Measurements from ENCODE around the gene FSIP2.

Gene FSIP2, protein sequence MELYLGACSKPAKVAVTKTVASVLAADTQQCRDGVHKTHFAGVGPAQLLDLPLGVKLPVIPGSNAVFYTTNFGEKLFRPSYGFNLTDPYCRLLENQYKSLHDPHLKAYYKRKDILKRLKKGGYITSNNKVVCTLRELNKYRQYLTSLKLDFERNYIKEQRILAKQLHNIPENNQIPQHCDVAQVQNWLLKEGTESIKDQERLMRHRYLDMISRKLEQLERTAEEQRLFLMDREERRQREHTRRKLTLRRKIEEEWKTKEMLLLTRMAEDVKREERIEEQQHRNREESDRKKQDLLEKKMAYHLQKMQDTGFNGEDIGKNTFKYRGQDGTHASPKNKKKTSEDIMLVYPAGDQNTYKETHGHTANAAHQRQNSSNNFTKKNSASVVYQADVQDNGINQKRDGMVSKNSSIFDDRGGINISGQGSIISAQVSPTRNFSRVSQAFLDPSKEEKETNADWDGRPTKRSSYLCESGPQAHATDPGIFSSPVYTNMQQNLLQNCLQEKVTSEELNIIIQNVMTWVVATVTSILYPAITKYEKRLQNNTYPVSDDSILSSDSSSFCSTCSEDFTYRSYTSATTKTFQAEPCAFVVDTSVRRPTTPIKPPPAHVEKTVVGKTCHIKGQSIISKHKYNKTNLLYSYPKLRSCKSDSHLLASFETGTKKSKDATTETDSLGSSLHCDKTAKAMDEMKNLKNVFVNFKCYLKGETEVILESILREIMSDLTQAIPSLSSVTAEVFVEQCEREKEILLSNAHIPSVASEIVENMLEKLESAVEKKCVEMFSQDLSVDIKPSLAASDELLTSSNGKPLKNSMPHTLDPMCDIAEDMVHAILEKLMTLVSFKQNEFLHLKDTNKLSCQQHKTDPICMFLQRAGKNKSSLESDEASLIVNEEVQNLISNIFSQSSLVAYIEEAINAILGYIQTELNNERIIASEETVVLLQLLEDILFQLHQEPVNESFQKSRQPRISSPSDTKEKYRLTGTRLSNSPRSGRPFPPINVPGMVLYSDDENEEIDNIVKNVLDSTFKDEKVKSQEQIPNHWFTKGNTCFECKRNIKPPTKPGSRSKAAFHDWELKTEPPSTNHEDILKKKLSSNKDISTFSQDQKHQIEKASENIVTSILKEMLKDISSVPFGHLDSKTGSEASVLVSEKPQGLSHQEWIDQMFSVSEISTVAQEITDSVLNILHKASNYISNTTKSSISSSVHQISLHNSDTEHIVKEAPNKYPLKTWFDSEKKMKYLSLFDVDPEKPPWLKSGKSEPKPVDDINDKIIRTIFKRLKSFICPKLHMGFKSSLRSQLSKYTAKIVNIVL (N-terminal part only)

DNA sequence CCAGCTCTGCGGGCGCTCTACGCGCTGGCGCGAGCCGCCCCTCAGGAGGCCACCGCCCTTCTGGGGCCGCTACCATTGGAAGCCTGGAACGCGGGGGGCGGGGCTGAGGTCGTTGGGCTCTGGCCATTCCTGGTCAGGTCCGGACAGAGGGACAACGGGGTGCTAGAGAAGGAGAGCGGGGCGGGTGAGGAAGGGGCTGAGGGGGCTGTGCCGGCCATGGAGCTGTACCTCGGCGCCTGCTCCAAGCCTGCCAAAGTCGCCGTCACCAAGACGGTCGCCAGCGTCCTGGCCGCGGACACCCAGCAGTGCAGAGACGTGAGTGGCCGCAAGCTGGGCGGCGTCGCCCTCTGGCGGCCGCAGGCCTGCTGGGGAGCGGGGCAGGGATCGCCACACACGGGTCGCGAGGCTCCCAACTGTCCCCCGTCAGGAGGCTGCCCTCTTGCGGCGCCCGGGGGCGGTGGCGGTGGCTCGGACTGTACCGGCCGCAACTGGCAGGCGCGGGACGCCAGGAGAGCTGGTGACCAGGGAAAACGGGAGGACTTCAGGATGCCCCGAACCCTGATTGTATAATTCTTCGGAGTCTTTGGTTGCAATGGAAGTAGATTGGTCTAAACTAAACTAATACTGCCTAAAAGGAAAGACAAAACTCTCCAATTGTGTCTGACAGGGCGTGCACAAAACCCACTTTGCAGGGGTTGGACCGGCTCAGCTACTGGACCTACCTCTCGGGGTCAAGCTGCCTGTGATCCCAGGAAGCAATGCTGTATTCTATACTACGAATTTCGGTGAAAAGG lies at the start of gene FSIP2:
Gene FSIP2 (plus strand): TSS at position 126 of the 794 bp plus-strand sequence. CDS start 91 bp downstream, at position 217.
- DNase-seq (ENCODE audit: low read depth in 2 of 2): no peak

DNA sequence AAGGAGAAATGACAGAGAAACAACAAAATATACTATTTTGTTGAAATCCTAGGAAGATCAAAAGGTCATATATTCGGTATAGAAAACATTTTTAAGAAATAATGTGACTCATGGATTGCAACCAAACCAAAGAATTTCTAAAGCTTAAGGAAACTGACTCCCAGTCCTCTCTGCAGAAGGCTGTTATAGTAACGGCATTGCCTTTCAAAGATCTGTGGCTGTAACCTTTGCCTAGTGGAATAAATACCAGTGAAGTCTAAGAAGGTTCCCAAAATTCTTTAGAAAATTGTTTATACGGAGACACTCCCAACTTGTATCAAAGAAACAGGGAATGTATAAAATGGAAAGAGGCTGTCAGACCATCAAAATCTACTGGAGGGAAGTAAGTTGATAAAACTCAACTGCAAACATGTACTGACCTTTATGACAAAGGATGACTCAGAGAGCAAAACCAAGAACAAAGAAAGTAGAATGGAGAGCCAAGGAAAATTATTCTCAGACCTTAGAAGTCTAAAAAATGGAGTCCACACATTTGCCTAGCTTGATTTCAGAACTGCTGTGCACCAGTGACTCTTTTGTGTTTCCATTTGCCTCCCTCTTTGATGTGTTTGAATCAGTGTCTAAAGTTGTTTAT lies 48.6 kb upstream of the FSIP2 start:
- no peak for DNase-seq (ENCODE audit: low read depth in 2 of 2)

DNA sequence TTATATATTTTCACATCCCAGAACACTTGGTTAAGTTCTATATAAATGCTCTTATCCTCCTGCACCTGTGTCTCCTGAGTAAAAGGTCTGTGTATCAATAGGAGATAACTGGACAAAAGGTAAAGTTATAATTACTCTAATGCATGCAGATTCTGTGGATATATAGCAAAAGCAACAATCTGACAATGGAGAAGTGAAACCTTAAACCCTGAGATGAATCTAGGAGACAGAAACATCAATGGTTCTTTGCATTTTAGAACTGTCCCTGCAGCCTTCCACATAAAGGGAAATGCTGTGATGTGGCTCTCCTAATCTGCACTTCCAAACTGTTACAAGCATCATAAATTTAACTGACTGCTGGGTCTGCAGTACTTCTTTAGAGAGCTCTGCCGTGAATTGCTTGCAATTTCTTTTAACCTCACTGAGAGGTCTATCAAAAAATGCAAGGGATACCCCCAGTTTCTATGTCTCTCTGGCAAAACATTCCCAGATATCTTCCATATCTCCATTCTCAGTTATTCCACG lies 42.8 kb upstream of the FSIP2 start:
- no peak for DNase-seq (ENCODE audit: low read depth in 2 of 2)

DNA sequence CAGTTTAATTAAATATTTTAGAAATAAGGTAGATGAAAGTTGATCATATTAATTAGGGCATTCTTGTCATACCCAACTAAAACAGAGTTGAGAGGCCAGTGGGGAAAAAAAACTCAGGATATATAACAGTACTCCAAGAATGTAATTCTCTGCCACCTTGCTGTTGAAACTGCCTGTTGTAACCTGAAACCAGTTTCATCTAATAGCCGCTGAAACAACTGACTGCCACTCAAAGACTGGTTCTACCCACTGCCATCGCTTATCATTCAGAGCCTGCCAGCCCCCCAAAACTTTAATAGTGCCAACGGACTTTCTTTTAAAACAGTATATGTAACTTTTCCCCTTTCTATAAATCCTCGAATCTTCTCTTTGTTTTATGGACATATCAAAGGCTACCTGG lies 37.7 kb upstream of the FSIP2 start:
- DNase-seq (ENCODE audit: low read depth in 2 of 2): no peak

DNA sequence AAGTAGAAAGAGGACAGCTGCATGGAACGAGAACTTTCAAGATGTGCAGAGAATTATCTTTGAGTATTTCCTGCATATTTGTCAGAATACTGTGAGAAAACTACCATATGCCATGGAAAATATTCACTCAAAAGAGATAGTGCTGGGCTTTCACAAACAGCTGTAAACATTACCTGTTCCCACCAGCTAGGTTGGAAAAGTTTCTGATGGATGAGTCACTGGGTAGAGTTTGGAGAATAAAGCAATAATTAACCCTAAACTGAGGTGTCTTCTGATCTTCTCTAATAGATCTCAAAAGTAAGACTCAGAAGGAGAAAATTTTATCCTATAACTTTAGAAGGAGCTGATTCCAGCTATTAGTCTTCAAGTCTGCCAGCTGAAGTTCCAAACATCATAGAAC lies 3.9 kb upstream of the FSIP2 start:
- DNase-seq (ENCODE audit: low read depth in 2 of 2): no peak

DNA sequence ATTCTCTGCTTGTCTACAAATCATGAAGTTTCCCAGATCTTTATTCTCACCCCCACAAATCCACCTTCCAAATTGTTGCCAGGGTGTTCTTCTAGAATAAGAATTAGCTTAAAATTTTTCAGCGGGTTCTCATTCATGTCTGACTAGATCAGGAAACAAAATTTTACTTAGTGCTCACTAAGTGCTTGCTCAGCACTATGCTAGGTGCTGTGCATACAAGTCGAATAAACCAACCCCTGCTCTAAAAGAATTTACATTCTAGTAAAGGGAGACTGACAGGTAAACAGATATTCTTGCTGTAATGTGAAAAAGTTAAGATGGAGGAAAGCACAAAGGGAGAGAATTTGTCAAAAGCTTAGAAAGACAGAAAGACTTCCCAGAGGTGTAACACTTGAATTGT lies 2.4 kb upstream of the FSIP2 start:
- DNase-seq (ENCODE audit: low read depth in 2 of 2): no peak

DNA sequence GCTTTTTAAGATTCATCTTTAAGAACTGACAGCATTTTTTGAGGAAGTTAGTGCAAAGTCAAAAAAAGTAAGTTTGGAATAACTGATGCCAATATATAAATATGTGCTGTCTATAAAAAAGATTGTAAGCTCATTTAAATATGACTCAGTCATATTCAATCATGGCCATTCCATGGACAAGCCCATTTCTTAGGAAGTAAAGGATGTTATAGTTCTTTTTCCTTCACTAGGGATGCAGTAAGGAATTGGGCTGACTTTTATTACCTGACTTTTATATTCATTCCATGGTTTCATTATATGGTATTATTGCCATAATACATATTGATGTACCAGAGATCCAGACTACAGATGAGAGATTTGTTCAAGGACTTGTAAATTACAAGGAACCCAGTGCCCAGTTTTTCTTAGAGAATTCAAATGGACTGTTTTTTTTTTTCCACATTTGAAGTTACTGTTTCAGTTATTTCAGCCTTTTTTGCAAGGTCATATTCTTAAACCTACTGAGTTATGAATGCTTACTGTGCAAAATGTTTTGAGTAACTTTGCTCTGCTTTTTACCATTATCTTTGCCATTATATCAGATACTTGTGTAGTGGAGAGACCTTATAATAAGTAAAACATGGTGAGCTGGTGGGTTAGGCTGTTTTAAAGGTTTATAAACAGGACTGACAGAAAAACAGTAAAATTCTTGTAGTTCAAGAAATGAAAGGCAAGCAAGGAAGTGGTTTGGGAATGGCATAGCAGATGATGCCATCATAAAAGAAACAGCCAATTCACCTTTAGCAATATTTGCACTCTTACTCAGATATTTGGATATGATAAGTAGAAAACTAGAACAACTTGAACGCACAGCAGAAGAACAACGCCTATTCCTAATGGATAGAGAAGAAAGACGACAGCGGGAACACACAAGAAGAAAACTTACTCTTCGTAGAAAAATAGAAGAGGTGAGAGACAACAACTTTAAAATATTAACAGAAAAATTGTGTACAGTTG lies 7.6 kb downstream of the FSIP2 start:
- no peak for DNase-seq (ENCODE audit: low read depth in 2 of 2)

DNA sequence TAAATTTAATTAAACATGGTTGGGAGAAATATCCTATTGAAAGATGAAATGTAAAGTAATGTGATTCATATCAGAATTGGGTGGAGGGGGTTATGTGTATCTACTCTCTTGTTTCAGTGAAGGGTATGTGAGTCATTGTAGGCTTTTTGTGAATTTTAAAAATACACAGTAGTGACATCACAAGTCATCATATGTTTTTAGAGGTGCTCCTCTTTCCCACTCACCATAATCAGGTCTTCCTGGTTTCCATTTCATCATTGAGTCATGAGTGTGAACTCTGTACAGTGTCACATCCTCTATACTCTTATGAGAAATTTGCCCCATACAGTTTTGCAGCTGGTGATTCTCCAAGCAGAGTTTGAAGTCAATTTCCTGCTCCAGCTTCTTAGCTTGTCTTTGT lies 18.8 kb downstream of the FSIP2 start:
- DNase-seq (ENCODE audit: low read depth in 2 of 2): no peak

DNA sequence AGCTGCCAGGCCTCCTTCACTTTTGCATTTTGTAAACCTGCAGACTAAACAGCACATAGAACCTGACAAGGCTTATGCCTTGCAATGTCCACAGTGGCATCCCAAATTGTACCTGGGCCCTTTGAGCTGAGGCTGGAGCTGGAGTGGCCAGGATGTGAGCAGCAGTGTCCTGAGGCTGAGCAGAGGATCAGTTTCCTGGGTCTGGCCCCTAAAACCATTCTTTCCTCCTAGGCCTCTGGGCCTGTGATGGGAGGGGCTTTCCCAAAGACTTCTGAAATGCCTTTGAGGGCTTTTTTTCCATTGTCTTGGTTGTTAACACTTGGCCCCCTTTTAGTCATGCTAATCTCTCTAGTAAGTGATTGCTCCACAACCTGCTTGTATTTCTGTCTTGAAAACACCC lies 32.8 kb downstream of the FSIP2 start:
- no peak for DNase-seq (ENCODE audit: low read depth in 2 of 2)

DNA sequence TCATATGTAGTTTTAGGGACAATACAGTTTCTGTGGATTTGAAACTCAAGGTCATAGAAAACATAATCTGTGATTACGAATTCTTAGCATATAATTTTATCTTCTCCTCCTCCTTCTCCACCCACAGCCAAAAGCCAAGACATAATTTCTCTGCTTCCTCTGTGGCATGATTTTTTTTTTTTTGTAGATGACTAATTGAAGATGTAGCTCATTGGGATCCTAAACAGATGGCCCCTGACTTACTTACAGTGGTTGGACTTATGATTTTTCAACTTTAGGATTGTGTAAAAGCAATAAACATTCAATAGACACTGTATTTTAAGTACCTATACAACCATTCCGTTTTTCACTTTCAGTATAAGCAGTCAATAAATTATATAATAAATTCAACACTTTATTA lies 42.3 kb downstream of the FSIP2 start:
- no peak for DNase-seq (ENCODE audit: low read depth in 2 of 2)

DNA sequence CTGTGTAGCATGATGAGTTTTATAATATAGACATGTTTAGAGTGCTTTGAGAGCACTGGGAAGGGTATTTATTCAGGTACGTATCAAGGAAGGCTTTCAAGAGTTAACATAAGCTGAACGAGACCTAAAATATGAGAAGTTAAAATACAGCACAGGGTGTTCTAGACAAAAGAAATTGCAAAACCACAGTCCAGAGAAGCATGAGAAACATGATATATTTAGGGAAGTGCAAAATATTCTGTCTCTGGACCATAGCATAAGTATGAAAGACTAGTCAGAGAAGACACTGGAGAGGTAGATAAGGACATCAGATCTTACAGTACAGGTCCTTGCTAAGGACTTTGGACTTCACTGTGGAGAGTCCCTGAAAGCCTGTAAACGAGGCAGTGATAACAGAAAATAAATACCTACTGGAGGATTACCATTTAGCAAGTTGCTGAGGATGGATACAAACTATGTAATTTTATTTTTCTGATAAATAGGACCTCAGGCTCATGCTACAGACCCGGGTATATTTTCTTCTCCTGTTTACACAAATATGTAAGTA lies 43.7 kb downstream of the FSIP2 start:
- DNase-seq (ENCODE audit: low read depth in 2 of 2): no peak

DNA sequence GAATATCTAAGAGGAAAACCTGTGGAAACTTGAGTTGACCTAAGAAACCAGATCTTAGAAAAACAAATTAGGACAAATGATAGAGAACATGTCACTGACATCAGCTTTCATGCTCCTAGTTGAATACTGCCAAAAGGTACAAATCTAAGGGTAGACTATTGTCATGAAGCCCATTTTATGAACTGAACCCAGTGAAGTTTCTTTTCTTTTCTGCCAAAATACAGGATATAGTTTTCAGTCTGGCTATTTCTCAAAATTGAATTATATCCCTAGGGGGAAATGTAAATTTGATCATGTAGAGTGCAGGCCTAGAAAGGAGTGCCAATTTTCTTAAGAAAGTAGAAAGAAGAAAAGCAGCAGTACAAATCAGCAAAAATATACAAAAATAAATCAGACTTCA lies 46.6 kb downstream of the FSIP2 start:
- no peak for DNase-seq (ENCODE audit: low read depth in 2 of 2)

DNA sequence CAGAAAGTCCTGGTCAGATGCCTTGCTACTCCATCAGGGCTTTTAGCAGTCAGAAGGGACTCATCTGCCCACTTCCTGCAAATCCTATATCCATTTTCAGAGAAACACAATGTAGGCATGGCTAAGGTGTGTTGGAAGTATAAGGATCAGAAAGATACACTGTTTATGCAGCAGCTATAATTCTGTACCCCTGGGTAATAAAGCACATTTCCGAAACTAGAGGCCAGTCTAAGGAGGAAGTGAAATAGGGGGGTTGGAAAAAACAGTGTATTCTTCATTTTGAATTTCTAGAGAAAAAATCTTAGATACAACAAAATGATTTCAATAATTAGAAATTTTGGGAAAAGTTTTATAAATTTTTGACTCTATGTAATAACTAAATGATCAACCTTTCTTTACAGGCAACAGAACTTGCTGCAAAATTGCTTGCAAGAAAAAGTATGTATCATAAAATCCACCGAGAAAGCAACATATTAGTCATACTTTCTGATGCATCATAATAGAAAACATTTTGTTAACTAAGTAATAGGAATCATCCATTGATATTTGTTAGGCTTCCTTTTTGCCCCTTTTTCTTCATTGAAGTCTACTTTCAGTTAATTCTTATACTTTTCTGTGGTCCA lies 47.4 kb downstream of the FSIP2 start:
- DNase-seq (ENCODE audit: low read depth in 2 of 2): no peak

DNA sequence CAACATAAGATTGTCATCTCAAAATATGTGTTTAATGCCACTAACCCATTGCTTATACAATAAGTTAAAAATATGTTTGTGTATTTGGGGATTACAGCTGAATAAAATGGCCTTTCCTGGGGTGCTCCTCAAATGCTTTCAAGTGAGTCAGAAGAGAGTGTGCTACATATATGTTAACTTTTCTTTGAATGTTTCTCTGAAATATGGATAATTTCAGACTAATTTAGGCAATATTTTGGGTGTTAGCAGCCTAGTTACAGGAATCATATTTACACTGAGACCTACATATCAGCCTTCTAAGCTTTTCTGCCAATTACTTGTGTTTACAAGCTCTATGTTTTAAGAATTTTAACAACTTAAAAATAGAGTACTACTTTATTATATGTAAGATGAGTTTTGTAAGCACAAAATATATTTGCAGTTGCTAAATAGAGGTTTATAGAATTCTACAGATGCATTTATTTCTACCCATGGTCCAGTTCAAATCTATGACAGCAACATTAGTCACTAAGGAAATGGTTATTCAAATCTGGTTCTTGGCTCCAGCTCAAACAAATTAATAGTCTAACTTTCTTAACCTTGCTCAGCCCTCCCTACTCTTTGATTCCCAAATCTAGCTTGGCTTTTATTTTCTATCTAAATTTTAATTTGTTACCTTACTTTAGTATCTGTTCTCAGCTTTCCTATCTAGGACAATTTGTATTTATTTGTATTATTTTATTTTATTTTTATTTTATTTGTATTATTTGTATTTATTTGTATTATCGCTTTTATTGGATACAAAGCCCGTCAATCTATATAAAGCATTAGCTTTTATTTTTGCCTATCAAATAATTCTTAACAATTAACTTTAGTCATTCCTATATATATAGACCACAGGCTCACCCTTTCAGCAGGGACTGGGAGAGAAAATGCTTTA lies 48.9 kb downstream of the FSIP2 start:
- no peak for DNase-seq (ENCODE audit: low read depth in 2 of 2)

DNA sequence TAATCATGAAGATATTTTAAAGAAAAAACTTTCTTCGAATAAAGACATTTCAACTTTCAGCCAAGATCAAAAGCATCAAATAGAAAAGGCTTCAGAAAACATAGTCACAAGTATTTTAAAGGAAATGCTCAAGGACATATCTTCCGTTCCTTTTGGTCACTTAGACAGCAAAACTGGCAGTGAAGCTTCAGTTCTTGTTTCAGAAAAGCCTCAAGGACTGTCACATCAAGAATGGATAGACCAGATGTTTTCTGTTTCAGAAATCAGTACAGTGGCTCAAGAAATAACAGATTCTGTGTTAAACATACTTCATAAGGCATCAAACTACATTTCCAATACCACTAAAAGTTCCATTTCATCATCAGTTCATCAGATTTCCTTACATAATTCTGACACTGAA lies 51.8 kb downstream of the FSIP2 start:
- DNase-seq (ENCODE audit: low read depth in 2 of 2): no peak

DNA sequence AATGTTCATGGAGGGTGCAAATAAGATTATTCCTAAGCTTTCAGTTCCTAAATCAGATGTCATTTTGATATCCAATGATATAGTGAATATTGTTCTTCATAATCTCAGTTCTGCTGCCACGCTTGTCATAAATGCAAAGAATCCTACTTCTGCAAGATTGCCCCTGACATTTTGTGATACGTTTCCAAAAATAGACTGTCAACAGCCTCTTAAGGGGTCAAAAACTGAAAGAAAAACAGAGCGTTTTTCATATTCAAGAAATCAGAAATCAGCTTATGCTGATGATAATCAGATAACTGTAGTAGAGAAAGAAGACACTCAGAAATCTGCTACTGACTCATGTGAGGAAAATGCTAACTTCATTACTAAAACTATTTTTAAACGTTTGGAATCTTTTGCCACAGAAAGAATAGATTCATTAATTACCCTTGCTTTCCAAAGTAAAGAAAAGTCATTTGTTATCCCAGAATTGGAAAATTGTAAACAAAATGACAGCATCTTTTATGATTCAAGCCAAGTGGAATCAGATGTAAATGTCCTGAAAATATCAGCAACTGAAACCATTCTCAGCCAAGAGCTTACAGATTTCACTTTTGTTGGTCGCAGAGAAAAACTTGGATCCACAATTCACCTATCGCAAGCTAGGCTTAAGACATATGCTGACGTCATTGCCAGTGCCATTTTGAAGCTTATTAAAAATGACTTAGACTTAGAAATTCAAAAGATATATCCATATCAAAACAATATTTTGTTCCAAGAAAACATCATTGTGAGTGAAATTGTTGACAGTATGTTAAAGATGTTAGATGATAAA lies 55.1 kb downstream of the FSIP2 start:
- no peak for DNase-seq (ENCODE audit: low read depth in 2 of 2)

DNA sequence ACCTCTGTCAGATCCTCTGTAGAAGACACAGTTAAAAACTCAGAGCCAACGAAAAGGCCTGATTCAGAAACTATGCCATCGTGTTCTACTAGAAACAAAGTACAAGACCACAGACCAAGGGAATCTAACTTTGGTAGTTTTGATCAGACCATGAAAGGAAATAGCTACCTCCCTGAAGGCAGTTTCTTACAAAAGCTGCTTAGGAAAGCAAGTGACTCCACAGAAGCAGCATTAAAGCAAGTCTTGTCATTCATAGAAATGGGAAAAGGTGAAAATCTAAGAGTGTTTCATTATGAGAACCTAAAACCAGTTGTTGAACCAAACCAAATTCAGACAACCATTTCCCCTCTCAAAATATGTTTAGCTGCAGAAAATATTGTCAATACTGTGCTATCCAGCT lies 58.2 kb downstream of the FSIP2 start:
- no peak for DNase-seq (ENCODE audit: low read depth in 2 of 2)

Measured in activated CD8-positive, alpha-beta memory T cell treated with anti-CD3 and anti-CD28 coated beads for 4 hours (primary cell).